Measurements from ENCODE around the gene MYB.

The MYB gene

DNA sequence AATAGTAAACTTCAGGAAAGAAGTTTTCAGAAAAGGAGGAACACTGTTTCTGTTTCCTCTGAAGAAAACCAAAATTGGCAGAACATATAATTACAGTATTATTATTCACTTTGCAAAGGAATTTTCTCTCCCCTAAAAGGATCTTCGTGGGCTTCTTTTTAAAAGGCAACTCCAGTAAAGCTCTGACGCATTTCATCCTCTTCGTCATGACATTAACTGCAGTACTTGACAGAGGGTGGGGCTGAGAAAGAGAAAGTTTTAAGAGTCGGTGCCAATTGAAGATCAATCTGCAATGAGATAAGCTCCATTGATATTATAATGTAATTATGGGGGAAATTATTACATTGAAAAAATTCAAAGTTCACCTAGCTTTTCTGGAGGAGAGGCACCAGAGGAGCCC, 75.8 kb downstream of the MYB start:
- DNase-seq: no peak

DNA sequence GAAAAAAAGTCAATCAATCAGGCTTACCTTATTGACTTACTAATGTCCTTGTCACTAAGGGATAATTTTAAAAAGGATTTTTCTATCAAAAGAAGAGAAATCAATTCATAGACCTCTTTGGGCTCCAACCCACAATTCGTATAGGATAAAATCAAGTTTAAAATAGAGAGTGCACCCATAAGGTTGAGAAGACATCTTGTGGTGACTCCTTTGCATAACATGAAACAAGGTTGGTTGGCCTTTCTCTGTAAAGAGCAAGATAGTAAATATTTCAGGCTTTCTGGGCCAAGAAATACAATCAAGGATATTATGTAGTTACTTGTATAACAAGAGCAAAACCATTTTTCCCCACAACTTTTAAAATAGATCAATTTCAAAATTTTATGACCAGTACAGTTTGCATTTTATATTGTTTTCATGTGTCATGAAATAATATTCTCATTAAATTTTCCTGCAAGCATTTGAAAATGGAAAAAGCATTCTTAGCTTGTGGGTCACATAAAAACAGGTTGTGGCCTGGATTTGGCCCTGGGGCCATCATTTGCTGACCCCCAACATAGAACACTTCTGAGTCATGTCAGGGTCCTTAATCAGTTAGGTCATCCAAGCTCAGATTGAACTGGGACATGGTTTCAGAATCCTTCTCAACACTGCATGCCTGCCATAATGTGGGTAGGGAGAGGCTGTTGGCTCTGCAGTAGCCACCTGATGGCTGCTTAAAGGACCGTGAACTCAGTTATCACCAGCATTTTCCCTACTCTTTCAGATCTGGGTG, 76.7 kb downstream of the MYB start:
- DNase-seq: peak; percentile 21

DNA sequence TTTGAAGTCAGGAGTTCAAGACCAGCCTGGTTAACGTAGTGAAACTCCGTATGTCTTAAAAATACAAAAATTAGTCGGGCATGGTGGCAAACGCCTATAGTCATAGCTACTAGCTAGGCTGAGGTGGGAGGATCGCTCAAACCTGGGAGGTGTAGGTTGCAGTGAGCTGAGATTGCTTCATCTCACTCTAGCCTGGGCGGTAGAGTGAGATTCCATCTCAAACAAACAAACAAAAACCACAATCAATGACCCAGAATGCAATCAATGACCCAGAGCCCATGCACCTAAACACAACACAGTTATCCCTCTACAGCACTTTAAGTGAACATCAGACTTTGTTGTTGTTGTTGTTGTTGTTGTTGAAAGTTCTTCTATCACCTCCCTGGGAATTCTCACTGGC, 77.9 kb downstream of the MYB start:
- DNase-seq: peak; percentile 11

DNA sequence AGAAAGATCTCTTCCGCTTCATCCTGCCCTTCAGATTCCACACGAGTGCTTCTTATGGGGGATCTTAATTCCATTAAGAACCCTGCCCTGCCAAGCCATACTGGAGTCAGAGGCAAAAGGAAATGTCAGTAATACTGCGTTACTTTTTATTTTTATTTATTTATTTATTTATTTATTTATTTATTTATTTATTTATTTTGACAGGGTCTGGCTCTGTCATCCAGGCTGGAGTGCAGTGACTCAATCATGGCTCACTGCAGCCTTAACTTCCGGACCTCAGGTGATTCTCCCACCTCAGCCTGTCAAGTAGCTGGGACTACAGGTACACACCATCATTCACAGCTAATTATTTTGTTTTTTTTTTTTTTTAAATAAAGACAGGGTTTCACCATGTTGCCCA, 79.5 kb downstream of the MYB start:
- DNase-seq: no peak

DNA sequence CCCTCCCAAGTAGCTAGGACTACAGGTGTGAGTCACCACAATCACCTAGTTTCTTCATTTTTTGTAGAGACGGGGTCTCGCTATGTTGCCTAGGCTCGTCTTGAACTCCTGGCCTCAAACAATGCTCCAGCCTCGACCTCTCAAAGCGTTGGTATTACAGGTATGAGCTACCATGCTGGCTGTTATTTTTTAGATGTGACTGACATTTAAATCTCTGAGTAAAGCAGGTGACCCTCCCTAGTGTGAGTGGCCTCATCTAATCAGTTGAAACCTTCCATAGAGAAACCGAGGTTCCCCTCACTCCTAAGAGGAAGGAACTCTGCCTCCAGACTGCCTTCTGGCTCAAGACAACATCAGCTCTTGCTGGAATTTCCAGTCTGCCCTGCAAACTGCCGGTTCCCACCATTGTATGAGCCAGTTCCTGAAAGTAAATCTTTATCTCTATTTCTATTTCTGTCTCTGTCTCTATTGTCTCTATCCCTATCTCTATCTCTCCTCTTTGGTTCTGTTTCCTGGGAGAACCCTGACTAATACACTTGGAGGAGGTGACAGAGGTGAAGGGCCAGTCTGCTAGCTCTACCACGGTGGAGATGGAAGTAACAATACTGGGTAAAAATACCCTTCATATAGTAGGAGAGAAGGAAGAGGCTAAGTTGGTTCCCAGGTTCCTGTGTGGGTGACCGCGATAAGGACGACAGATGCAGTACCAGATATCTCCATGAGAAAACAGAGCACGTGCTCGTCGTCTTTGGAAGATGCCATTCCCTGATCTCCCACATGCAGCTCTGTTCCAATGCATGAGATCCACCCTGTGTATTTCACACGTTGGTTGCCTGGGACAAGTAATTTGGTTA, 81.0 kb downstream of the MYB start:
- DNase-seq: peak; percentile 19

DNA sequence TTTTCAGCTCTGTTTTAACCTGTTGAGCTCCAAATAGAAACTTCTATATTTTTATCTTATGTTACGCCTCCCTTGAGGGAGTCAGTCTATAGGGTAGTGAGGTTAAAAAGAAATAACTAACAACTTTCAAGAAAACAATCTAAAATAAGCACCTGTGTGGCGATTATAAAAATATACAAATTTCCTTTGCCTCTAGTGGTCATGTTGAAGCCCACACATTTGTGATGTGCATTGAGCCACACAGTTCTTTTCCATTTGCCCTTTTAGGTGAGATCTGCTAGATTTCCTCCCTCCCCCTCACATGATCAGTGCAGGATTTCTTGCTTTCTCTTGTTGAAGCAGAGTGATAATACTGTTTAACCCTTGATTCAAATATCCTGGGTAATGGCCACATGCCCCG, 84.2 kb downstream of the MYB start:
- DNase-seq: no peak

DNA sequence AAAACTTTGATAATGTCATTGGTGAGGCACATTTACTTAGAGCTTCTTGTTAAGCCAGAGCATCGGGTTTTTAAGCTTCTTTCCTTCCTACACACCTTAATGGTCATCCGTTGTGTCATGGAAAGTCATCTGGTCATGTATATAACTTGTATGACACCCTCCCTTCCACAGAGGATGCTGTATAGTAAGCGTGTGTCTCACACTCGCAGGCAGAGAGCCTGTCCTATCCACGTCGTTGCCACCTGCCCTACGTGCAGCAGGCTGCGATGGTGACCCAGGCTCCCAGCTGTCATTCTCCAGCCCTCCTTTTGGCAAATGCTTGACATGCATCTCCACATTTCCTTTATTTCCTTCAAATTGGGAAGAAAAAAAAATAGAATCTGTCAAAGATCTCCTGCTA, 85.6 kb downstream of the MYB start:
- DNase-seq: no peak

DNA sequence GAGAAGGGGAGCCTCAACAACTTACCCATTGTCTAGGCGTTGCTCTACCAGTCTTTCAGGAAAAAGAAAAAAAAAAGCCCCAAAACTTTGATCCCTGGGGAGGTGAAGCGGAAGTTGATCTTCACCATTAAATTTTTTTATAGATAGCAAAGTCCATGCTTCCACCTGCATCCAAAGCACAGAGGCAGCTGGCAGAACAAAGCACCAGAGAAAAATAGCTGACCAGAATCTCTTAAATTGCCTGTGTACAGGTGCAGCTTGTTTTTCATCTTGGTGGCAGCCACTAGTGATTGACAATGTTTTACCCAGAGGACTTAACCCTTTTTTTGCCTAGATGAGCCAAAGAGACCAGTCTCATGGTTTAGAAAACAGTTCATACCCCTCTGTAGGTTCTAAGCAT, 86.0 kb downstream of the MYB start:
- DNase-seq: no peak

DNA sequence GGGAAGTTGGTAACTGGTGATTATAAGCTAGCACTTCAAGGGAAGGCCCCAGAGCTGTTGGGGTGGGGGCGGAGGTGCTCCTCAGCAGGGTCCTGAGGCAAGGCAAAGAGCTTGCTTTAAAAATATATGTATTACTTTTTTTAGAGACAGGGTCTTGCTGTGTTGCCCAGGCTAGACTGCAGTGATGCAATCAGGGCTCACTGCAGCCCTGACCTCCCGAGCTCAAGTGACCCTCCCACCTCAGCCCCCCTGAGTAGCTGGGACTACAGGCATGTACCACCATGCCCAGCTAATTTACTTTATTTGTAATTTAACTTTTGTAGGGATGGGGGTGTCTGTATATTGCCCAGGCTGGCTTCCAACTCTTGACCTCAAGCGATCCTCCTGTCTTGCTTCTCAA, 87.2 kb downstream of the MYB start:
- no peak for DNase-seq

DNA sequence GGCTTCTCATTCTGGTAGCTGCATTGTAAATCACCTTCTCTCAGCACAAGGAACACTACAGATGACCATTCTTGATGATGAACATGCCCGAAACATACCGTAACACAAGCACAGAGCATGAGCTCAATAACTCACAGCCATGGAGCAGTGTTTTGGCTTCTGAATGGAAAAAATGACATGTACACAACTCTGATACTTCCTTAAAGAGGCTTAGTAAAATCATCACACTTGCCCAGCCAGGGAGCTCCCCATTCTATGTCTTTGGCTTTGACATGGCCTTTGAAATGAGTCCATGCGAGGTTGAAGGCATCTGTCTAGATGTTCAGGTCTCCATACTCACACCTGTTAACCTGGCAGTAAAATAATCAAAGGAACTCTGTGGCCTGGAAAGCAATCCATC, 87.6 kb downstream of the MYB start:
- DNase-seq: no peak
